ENCODE data around the gene METTL4. TPM values are rescaled to one million over a fixed set of nuclear protein-coding genes. Genes with fewer than 3 reads are reported as not detected.

Gene METTL4, protein sequence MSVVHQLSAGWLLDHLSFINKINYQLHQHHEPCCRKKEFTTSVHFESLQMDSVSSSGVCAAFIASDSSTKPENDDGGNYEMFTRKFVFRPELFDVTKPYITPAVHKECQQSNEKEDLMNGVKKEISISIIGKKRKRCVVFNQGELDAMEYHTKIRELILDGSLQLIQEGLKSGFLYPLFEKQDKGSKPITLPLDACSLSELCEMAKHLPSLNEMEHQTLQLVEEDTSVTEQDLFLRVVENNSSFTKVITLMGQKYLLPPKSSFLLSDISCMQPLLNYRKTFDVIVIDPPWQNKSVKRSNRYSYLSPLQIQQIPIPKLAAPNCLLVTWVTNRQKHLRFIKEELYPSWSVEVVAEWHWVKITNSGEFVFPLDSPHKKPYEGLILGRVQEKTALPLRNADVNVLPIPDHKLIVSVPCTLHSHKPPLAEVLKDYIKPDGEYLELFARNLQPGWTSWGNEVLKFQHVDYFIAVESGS
- total RNA-seq, result 7.3 TPM
- long read RNA-seq, partial matches to known transcripts, result 0 of 6 reads
- long read RNA-seq, other reads (novel, unspliced or antisense), result 1 of 6 reads

GRCh38 chr18:2571200-2572170 is at the start of gene METTL4, which contains the start of gene NDC80:
TSS of gene METTL4 (minus strand) at chr18:2571505. CDS start at chr18:2567216, 4,289 bp downstream.
TSS of gene NDC80 (plus strand) at chr18:2571557. CDS start at chr18:2572986, 1,429 bp downstream.
- intact Hi-C loops (cut with DNase I), result loop anchor here (1.0 kb wide), 1 partner anchor 84 kb away; the partner anchor contains the start of gene SMCHD1
- ATAC-seq, result peak; percentile 93

DNA sequence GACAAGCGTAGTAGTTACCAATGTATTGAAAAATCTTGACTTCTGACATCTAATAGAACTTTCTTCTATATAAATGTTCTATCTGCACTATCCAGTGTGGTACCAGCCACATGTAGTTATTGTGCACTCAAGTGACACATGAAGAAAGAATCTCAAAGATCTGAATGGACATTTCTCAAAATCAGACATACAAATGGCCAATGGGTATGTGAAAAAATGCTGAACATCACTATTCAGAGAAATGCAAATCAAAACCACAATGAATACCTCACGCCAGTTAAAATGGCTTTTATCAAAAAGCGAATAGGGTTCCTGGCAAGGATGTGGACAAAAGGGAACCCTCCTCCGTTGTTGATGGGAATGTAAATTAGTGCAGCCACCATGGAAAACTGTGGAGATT is 46.7 kb upstream of the METTL4 start:
- intact Hi-C loops (cut with DNase I), result no loop called here
- ATAC-seq, result no peak

More at GRCh38 chr18:2571200-2572170, at the start of gene METTL4, which contains the start of gene NDC80:
- DNase-seq (ENCODE audit: missing footprints), result peak; percentile 94

GRCh38 chr18:2617401-2617998 is 46.2 kb upstream of the METTL4 start:
- DNase-seq (ENCODE audit: missing footprints) (no peak), ATAC-seq (no peak)
- intact Hi-C loops (cut with DNase I), result no loop called here

More for the DNA sequence above, 46.7 kb upstream of the METTL4 start:
- DNase-seq (ENCODE audit: missing footprints), result no peak

GRCh38 chr18:2612996-2613395 is 41.7 kb upstream of the METTL4 start:
- DNase-seq (ENCODE audit: missing footprints), result no peak
- intact Hi-C loops (cut with DNase I), result no loop called here
- no peak for ATAC-seq

GRCh38 chr18:2610549-2610948 is 39.2 kb upstream of the METTL4 start:
- ATAC-seq (no peak), DNase-seq (ENCODE audit: missing footprints) (no peak)
- intact Hi-C loops (cut with DNase I), result no loop called here

GRCh38 chr18:2609604-2610003 is 38.3 kb upstream of the METTL4 start:
- no peak for DNase-seq (ENCODE audit: missing footprints)
- intact Hi-C loops (cut with DNase I), result no loop called here

GRCh38 chr18:2606335-2606734 is 35.0 kb upstream of the METTL4 start:
- intact Hi-C loops (cut with DNase I), result no loop called here
- ATAC-seq (no peak), DNase-seq (ENCODE audit: missing footprints) (no peak)

More at GRCh38 chr18:2609604-2610003, 38.3 kb upstream of the METTL4 start:
- ATAC-seq, result no peak

DNA sequence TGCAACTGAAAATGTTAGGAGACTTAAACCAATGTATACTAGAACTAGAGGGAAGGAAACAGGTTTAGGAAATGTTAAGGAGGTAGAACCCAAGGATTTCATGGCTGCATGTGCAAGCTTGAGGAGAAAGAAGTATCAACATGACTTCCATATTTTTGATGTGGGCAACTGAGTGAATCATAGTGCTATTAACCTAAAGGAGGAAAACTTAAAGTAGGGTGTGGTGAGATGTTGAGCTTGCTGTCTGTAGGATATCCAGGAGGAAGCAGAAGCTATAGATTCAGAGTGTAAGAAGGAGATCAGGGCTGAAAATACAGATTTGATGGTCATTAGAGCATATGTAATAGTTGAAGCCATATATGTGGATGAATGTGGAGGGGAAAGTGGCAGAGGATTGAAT is 31.5 kb upstream of the METTL4 start:
- intact Hi-C loops (cut with DNase I), result no loop called here
- DNase-seq (ENCODE audit: missing footprints) (no peak), ATAC-seq (no peak)

DNA sequence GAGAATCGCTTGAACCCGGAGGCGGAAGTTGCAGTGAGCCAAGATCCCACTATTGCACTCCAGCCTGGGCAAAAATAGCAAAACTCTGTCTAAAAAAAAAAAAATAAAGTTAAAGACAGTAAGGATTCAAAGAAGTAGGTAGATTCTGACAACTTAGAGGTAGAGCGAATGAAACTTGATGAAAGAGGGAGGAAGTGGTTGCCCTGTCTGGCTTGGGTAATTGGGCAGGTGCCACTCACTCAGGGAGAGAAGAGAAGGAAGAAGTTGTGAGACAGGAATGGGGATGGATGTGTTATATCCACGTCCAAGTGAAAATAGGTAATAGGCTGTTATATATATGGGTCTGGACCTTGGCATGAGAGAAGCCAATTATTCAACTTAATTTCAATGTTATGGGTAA is 26.3 kb upstream of the METTL4 start:
- intact Hi-C loops (cut with DNase I), result no loop called here
- DNase-seq (ENCODE audit: missing footprints) (no peak), ATAC-seq (no peak)

GRCh38 chr18:2590303-2590702 is 19.0 kb upstream of the METTL4 start:
- ATAC-seq (no peak), DNase-seq (ENCODE audit: missing footprints) (no peak)
- intact Hi-C loops (cut with DNase I), result no loop called here

- no peak for DNase-seq (ENCODE audit: missing footprints)
- no peak for ATAC-seq
- intact Hi-C loops (cut with DNase I), result no loop called here
Measured at GRCh38 chr18:2589345-2590068, 18.2 kb upstream of the METTL4 start.

DNA sequence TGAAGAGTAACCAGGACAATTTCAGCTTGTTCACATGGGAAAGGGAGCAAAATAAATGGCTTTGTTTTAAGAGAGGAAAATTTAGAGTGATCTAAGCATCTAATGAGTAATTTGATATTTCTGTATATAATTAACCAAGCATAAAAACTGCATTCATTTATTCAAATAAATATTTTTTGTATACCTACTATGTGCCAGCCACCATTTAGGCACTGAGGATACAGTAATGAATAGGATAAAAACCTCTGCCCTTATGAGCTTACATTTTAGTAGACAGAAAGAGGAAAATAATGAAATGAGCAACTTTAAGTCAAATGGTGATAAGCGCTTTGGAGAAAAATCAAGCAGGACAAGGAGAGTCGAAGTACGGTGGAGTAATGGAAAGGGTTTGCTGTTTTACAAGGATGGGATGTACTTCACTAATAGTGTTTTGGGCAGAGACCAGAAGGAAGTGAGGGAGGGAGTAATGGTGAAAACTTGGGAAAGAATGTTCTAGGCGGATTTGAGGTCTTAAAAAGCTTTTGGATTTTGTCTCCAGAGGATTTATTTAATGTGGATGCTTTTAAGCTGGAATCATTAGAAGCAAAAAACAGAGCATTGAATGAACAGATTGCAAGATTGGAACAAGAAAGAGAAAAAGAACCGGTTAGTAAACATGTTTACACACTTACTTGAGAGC is 17.5 kb upstream of the METTL4 start:
- no peak for ATAC-seq

GRCh38 chr18:2587788-2588187 is 16.5 kb upstream of the METTL4 start:
- ATAC-seq, result no peak
- intact Hi-C loops (cut with DNase I), result no loop called here

More for the DNA sequence above, 17.5 kb upstream of the METTL4 start:
- intact Hi-C loops (cut with DNase I), result no loop called here
- DNase-seq (ENCODE audit: missing footprints), result no peak

DNA sequence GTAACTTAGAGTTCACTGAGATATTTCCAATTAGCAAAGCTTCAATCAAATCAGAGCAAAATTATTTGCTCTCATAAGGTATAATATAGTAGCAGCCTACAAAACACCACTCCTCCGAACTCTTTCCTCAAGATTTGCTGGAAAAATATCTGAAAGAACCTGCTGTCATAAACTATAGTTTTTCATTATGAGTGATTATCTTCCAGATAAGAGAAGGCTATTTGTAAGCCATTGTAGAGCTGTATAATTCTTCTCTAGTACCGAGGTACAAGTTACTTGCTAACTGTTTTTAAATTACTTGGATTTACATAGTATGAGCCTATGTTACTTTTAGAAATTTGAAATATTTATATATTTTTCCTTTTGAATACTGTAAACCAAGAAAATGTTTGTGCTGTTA is 2.1 kb upstream of the METTL4 start:
- intact Hi-C loops (cut with DNase I), result no loop called here
- no peak for ATAC-seq

More at GRCh38 chr18:2587788-2588187, 16.5 kb upstream of the METTL4 start:
- no peak for DNase-seq (ENCODE audit: missing footprints)

DNA sequence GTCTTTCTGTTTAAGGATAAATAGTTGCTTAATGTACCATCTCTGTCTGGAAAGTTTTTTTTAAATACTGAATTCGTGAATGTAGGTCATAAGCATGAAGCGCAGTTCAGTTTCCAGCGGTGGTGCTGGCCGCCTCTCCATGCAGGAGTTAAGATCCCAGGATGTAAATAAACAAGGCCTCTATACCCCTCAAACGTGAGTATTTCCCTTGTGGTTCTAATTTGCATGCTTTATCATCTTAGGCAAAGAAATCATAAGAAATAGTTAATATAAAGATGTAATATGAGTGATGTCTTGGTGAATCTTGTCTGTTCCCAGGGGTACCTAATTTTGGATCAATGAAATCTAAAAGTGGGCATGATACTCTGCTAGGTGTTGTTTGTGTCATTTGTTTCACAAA is 1.6 kb upstream of the METTL4 start:
- ATAC-seq (no peak), DNase-seq (ENCODE audit: missing footprints) (no peak)
- intact Hi-C loops (cut with DNase I), result no loop called here

More for the DNA sequence above, 2.1 kb upstream of the METTL4 start:
- no peak for DNase-seq (ENCODE audit: missing footprints)

DNA sequence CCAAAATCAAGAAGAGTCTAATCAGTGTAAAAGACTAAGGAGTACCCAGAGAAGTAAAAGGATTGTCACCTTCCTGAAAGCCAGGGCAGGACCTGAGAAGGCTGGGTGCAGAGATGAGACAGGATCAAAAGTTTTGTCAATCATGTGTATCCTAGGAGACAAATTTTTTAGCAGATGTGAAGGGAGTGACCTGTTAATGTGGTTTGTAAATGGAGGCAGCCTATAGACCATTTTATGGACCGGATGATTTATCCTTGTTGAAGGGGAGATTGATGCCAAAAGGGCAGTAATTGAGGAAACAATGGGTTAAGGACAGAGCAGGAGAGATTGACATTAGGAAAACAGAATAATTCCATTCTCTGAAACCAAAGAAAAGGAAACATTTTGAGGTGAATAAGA is 865 bp upstream of the METTL4 start:
- ATAC-seq (no peak), DNase-seq (ENCODE audit: missing footprints) (no peak)
- intact Hi-C loops (cut with DNase I), result no loop called here

DNA sequence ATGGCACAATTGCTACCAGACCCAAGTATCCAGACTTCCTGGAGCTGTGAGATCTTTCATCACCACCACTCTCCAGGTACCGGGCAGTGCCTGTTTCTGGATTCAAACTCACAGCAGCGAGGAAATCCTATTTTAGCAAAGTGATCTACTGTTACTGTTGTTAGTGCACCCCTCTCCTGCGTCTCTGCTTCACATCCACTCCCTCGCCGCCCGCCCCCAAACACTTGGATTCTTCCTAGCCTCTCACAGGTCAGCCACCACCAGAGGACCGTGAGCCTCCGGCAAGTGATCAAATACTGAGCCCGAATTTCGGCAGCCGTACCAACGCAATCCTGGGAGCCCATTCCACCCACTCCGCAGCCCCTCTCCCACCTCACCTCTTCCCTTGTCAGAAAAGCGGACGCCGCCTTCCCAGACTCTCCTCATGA is 519 bp downstream of the METTL4 start:
- ATAC-seq (peak; percentile 86), DNase-seq (ENCODE audit: missing footprints) (peak; percentile 87)
- intact Hi-C loops (cut with DNase I), result loop anchor here (1.0 kb wide), 1 partner anchor 85 kb away; the partner anchor contains the start of gene SMCHD1
